Central memory CD4-positive, alpha-beta T cell (primary cell): ENCODE data around the gene CIAO1.
"Not testable (repeated sequence)": the region's sequence is repeated elsewhere in the genome, so short reads cannot be mapped to it uniquely, and the experiment has no call there.

Source experiments
- DNase-seq: peaks from one replicate; pipeline ENCODE4 v3.0.0; 2022

The CIAO1 gene

DNA sequence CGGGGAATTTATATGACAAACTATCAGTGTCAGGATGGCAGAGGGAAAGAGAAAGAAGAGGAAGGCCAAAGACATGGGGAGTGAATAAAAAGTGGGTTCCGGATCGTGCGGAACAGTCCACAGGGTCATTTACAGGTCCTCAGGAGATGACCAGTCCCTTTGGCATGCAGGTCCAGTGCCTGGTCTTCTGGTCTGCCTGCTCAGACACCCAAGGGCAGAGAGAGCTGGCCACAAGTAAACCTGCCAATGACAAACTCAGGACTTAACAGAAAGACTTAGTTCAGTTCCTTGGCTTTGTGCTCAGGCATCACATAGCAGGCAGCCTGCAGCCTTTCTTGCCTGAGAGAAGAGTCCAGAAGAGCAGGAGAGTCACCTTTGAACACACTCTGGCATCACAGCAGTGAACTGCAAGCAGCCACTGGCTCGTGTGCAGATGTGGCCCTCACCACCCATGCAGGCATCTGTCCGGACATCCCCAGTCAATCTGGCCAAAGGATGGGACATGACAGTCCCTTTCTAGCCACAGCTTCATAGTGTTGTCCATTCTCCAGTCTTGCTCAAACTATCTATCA, 14.2 kb upstream of the CIAO1 start:
- DNase-seq = no peak

DNA sequence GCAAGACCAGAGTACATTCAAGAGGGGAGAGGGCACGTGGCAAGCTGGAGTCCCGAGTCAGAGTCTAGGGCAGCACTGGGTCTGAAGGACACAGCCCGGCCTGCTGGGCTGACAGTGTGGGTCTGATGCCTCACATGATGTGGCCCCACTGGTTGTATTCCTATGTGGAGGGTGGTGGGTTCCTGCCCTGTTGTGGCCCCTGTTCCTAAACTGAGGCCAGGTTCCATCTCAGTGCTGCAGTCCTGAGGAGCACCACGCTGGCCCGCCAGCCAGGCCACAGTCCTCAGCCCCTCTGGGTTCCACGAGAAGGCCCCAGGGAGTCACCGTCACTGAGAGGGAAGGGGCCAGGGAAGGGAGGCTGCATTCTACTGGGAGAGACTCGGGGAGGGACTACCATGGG, 13.5 kb upstream of the CIAO1 start:
- DNase-seq = no peak

DNA sequence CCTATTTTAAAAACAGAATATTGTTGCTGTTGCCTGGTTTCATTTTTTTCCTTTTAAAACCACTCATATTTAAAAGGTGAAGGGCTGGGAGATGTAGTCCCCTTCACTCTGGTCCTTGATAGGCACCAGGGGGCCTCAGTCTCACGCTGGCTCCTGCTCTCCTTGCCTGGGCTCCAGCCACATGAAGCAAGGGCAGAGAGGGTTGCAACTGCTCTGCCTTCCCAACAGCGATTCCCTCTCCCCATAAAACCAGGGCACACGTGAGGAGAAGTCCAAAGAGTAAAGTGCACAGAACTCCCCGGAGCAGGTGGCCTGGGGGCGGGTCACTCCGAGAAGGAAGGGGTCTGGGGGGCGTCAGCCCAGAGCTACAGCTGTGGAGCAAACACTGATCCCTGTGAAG, 13.0 kb upstream of the CIAO1 start:
- no peak for DNase-seq

DNA sequence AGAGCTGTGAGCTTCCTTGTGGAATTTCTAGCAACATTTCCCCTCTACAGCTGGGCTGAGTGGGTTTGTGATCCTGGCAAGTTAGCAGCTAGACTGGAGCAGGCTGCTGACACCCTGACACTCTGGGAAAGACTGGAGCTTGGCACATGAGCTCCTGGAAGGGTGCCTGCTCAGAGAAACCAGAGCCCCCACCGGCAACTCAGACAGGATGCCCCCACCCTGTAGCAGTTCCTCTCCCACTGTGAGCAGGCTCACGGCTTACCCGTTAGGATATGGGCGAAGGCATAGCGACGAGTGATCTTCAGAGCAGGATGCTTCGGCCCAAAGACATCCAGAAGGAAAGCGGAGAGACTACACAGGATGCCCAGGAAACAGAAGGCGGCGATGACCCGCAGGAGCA, 11.5 kb upstream of the CIAO1 start:
- no peak for DNase-seq

DNA sequence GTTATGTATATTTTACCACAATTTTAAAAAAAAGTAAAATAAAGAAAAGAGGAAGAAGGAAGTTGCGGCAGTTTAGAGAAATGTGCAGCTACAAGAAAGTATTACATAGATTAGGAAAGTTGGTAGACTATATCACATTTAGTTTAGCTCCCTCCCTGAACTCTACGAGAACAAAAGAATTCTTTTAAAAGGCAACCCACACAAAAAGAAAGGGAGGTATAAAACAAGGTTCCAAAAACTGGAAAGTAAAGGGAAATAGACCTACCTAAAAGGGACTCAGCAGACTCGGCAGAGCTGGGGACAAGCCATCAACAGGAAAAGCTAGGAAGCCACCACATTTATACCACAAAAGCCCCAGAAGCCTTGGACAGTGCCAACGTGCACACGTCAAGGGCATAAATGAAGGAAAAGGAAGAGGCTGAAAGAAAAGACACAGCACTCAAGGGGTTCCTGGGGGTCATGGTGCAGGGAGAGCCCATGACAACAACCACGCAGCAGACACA, 9.4 kb upstream of the CIAO1 start:
- DNase-seq = no peak

DNA sequence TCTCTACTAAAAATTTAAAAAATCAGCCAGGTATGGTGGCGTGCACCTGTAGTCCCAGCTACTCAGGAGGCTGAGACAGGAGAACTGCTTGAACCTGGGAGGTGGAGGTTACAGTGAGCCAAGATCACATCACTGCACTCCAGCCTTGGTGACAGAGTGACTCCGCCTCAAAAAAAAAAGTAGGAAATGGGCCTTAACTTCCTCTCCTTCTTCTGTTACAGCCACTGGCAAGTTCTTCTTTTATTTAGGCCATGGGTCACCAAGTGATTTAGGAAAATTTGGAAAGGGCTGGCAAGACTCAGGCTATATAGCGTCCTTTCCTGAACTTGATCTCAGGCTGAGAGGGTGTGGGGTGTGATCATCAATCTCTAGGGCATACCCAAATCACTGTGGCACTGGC, 8.3 kb upstream of the CIAO1 start:
- not testable (repeated sequence) for DNase-seq

DNA sequence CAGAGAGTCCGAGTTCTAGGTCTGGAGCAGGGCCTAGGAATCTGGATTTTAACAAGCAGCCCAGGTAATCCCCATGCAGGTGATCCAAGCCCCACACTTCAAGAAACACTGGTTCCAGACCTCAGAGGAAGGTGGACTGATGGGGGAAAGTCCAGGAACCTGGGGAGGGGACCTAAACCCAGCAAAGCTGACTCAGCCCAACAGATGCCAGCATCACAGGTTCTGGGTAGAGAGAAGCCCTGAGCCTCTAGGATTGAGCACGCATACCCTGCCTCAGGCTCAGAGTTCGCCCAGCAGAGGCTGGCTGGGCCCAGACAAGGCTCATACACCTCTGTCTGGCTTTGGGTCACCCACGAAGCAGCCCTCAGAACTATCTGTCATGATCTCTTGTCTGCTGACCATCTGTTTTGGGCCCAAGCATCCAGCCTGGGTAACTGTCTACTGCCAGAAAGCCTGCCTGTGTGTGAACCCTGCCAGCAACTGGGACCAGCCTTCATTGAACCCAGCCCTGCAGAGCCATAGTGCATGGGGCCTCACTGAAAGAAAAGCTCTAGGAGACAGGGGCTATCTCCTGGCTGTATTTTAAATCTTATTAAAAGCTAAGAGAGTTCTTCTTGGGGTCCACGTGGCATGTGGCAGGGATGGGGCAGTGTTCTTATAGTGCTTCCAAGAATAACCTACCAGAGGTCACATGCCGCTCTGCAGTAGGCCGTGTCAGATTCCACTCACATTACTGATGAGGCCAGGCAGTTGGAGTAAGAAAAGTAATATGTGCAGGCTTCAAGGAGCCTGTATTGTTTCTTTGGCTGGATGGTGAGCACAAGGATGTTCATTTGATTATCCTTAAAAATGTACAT, 7.6 kb upstream of the CIAO1 start:
- DNase-seq = no peak

DNA sequence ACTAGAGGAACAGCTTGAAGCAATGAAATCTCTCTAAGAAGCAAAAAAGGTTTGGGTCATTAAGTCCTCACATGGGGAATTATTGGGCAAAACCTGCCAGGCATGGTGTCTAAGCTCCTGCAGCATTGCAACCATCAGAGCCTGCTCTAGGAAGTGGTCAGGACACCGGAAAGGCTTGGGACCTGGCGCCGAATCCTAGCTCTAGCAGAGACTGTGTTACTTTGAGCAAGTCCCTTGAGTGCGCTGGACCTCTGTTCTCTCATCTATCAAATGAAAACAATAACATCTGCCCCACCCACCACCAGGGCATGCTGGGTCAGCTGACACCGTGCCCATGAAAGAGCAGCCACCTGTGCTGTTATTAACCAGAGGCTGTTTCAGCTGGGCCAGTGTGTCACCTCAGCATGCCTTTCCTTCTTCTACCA, 6.5 kb upstream of the CIAO1 start:
- no peak for DNase-seq

DNA sequence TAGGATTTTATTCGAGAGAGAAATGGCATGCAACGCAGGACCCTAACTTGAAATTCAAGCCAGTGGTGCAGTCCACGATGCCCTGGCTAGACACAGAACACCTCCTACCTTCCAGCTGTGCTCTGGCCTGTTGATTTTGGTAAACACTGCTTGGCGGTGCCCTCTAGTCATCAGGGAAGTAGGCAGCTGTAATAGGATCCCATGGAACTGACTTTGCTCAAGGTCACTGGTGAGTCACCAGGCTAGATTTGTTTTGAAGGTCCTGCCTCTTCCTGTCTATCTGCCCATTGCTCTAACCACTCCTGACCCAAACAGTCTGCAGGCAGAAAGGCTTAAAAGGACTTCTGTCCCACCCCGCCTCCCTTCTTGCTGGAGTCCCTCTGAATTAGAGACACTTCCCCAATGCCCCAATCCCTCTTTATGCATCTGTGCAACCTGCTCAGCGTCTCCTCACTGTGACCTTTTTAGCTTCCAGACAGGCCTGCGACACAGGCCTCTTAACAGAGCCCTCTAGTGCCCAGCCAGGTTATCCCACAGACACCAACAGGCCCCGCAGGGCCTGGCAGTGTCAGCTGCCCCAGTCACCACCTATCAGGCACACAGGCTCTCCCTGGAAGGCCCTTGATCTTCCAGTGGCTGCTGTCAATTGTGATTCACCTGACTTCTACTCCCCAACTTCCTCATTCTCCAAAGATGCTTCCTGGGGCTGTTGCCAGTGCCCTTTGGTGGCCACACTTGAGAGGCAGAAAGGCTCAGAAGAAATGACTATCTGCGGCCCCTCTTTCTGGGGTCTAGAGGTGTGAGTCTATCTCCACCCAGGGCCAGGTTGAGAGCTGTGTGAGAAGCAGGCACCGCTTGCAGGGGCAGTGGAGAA, 5.4 kb upstream of the CIAO1 start:
- no peak for DNase-seq

DNA sequence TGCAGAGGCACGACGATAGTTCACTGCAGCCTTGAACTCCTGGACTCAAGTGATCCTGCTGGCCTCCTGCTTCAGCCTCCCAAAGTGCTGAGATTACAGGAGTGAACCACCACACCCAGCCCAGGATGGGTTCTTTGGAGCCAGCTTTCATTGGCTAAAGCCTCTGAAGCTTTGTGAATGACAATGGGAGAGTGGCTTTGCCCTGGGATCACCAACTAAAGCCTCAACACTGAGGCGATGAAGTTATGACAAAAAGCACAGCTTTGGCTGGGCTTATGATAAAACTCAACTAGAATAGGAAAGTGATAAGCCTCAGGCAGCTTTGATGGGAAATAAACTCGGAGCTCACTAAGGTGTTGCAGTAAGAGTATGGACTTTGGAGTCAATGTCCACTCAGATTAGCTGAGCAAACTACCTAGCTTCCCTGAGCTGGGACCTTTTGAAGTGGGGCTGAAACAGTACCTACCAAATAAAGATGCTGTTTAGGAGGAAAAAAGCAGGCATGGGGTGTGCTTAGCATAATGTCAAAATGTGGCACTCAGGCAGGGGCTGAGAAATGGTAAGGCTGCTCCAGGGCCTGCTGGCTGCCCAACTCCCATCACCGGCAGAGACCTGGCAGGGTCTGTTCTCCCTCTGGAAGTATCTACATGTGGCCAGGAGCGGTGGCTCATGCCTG, 4.6 kb upstream of the CIAO1 start:
- no peak for DNase-seq

DNA sequence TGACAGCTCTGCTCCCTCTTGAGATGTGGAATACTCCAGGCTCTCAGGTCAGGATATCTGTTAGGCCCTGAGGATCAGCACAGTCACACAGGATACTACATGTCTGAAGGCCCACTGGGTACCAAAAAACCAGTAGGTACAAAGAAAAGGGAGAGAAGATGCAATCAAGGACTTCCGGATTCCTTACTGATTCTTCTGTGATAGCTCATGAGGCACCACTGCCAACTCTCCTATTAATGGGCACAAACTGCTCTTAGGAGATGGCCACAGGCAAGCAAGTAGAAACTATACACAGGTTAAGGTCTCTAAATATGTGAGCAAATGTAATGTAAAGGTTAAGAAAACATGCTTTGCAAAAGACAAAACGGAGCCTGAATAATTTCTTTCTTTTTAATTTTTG, 3.7 kb upstream of the CIAO1 start:
- DNase-seq = no peak

DNA sequence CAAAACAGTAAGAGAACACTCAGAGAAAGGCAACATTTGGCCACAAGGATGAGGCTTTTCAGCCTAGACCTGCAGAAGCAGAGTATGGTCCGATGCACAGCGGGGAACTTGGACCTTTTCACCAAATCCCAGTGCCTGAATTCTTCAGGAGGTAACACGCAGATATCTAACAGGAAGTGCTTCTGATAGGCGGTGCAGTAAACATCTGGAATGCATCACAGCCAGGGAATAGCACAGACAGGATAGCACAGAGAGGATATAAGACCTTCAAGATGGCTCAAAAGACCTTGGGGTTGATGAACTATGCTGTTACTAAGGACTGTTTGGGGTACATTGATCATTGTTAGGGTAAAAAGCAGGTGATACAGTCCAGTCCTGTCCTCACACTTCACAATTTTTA, 1.9 kb upstream of the CIAO1 start:
- DNase-seq = no peak

DNA sequence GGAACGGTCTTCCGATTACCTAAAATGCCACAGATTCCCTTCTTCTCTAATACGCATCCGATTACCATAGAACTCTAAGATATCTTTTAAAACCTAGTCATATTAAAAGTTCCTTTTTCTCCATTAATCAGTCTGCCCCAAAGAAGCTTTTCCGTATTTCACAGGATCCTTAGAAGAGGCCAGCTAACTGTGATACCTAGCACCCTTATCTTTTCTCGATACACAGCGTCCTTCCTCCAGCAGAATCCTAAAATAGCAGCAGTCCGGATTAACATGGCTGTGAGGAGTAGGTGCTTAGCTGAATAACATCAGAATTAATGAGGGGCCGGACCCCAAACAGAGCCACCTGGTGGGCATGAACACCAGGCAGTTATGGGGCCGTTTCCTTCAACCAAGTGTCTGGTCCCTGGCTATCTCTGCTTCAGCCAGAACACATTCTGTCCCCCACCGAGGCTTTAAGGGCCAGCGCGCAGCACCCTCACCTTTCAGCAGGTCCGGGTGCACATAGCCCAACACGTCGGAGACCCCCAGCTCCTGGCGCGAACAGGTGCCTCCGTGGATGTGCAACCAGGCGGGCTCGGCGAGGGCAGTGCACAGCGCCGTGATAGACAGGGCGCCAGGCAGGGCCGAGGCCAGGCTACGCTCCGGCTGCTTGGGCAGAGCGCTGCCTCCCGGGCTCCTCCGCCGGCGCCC, 1.2 kb upstream of the CIAO1 start:
- peak; percentile 16 for DNase-seq

DNA sequence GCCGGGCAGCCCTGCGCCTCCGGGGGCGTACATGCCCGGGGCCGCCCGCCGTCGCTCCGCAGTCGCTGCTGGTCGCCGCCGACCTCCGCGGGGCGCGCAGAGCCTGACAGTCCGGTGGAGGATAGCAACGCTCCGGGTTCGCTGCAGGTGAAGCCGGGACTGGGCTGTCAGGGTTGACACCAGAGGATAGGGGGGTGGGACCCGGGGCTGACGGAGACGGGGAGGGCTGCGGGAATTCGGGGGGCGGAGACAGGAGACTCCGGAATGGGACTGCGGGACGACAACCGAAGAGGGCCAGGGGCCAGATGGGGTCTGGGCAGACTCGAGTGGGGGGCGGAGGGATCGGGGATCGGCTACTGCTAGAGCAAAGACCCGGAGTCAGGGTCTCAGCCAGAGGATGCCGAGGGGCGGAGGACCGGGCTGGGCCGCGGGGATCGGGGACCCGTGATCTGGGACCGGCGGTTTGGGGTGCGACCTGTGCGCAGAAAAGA, 631 bp upstream of the CIAO1 start:
- peak; percentile 15 for DNase-seq

DNA sequence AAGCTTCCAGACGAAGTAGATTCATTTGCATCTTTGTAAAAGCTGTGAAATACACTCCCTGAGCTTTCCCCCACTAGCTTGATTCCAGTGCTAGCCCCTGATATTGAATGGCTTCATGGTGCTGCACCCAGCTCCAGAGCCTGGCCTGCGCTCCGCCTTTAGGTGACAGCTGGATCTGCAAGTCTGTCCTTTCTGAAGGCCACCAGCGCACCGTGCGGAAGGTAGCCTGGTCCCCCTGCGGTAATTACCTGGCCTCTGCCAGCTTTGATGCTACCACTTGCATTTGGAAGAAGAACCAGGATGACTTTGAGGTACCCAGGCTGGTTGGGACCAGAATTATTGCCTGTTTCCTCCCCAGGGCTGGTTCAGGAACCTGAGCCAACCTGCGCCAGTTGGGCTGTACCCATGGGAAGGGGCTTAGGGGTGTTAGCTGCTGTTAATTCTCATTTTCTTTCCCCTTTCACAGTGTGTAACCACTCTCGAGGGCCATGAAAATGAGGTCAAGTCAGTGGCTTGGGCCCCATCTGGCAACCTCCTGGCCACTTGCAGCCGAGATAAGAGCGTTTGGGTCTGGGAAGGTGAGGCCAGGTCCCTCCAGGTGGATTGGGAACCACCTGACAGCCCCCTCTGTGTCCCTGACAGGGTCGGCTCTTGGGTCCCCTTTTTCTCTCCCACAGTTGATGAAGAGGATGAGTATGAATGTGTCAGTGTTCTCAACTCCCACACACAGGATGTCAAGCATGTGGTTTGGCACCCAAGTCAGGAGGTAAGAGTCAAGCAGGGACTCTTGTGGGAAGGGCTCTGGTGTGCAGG, 1.3 kb downstream of the CIAO1 start:
- DNase-seq = peak; percentile 29

DNA sequence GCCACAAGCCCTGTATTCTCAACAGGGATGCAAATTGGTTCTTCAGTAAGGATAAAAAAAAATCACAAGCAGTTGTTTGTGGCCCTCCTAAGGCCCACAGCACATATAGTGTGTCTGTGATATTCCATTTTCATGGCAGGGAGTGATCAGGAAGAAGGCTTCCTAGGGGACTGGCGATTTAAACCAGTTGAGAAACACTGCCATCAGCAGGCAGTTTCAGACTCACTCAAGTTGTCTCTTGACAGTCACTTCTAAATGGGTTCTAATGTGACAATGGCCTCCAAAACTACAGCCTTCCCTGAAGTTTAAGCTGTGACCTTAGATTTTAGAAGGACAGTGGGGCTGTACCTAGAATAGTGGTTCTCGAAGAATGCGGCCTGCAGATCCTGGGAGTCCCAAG, 6.0 kb downstream of the CIAO1 start:
- DNase-seq = no peak

DNA sequence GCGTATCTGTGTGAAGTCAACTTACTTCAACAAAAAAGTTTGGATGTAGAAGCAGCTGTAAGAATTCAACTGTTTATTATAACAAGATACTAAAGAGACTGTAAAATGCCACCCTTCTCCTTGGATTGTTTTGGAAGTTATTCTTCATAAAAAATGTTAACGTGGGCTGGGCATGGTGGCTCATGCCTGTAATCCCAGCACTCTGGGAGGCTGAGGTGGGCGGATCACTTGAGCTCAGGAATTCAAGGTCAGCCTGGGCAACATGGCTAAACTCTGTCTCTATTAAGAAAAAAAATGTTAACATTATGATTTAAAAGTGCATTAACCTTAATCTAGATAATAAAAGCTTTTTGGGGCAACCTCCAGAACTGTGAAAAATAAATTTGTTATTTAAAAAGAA, 7.7 kb downstream of the CIAO1 start:
- no peak for DNase-seq

DNA sequence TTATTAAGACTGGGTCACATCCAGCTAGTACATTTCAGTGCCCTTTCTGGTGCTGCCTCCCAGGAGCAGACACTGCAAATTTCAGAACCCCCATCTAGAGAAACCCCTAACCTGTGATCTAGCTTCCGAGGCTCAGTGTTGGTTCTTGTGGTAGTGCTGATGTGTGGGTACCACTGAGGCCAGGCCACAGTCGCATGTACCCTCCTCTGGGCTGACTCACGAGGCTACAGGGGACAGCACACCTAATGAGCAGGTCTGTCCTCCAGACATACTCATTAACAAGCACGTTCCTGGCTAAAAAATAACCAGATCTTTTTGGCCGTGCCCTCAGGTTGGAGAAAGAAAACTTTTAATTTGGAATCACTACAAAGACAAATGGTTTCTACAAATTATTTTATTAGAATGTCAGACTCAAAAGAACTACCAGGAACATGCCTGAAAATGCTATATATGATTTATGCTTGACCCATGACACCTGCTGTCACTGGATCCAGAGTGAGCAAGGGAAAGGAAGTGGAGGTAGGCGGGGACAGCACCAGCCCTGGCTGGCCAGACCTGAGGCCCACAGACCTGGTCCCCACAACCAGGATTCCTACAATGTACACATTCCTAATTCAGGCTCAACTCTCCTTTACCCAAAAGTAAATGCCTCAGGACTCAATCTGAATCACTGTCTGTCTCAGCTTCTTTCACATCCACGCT, 8.5 kb downstream of the CIAO1 start:
- DNase-seq = no peak

DNA sequence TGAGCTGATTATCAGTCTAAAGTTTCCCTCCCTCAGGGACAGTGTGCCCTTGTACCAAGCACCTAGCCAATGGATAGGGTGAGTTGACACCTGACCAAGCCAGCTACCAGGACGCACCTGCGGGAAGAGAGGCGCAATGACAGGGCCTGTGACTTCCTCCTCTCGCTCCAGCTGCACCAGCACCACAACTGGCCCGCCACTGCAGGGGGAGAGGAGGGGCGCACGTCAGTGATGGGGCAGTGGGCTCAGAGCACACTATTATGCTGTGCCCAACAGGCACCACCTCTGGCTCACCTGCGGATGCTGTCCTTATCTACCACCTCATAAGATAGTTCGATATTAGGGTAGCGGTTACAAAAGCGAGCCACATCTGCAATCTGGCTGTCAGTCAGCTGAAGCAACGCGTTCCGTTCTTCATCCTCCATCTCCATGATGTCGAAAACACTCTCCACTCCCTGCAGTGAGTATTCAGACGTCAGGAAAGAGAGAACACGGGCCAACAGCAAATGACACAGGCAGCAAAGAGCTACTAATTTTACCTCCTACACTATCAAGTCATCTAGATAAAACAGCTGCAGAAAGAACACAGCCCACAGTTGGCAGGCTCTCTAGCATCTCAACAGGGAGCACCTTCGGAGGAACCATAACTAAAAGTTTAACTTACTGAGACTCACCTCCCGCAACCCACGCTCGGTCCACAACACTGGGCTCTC, 10.9 kb downstream of the CIAO1 start:
- DNase-seq = no peak
